HG03025 (cell line): Measurements from ENCODE around the gene PIP4P1.
"Not testable (repeated sequence)": the region's sequence is repeated elsewhere in the genome, so short reads cannot be mapped to it uniquely, and the experiment has no call there.

Source experiments
- ATAC-seq: cut with Tn5 transposase; IDR thresholded peaks from one replicate; pipeline ENCODE4 v1.9.1; 2021; ENCODE audit warnings: mild to moderate bottlenecking, moderate library complexity; ENCODE audit not compliant: unreplicated experiment, low FRiP score

The PIP4P1 gene

GRCh38 chr14:20477211-20477876 is 16.1 kb upstream of the PIP4P1 start:
- ATAC-seq, result no peak

DNA sequence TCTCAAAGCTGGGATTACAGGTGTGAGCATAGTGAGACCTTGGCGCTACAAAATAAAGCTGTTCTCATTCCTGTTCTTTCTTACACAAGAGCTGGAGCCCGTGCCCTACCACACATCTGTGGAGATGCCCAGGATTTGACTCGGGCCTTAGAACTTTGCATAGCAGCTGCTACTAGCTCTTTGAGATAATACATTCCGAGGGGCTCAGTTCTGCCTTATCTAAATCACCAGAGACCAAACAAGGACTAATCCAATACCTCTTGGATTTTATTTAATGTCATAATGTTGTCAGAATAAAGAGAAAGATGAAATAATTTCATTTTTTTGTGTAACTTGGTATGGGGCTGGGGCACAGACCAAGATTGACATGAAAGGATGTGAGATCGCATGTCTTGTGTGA is 15.5 kb upstream of the PIP4P1 start:
- no peak for ATAC-seq

- ATAC-seq, result no peak
Observed at GRCh38 chr14:20472536-20473169, 11.4 kb upstream of the PIP4P1 start.

DNA sequence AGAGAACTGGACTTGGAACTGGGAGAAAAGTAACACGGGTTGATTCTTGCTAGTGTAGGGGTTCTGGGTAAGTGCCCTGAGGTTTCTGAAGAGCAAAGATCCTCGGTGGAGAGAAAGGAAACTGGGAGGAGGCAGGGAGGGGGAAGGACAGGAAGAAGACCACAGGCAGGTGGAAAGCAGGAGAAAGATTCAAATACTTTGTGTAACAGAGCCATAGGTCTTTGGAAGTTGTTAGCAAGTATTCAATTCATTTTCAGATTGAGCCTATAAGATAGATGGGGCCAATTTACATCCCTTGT is 9.3 kb upstream of the PIP4P1 start:
- ATAC-seq, result no peak

DNA sequence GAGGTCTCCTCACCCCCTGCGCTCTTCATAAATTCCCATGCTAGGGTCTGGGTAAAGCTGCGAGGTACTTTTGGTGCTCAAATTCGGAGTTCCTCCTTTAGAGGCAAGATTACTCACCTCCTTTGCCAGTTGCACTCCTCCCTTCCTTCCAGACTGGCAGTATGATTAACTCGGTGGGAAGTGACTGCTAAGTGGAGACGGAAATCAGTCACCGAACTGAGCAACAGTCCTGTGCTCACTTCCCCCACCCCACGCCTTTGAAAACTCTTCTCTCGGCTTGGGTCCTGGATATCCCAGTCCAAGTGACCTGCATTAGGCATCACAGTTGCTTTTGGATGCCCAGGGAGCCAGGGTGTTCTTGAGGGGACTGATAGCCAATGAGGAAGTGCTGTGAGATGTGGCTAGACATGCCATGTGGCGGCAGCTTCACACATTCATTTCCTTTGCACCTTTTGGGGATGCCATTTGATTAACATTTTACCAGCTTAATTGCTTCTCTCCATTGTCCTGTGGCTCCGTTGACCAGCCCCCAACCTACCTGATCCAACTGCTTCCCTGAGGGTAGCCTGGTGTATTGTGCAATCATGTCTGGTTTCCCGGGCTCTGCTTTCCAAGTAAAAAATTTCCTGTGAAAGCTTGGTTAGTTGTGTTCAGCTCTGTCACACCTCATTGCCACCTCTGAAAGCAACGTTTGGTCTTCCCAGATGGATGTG is 8.8 kb upstream of the PIP4P1 start:
- peak; percentile 16 for ATAC-seq

GRCh38 chr14:20469242-20469889 is 8.1 kb upstream of the PIP4P1 start, which contains the start of gene PNP:
TSS of gene PNP (plus strand) at chr14:20469406. CDS start at chr14:20469525, 119 bp downstream.
- peak; percentile 94 for ATAC-seq

- ATAC-seq, result no peak
Observed at GRCh38 chr14:20468764-20469241, 7.6 kb upstream of the PIP4P1 start.

- ATAC-seq, result peak; percentile 11
Observed at GRCh38 chr14:20460458-20461224, 593 bp downstream of the PIP4P1 start.

- no peak for ATAC-seq
Observed at GRCh38 chr14:20458031-20458789, 3.0 kb downstream of the PIP4P1 start.

DNA sequence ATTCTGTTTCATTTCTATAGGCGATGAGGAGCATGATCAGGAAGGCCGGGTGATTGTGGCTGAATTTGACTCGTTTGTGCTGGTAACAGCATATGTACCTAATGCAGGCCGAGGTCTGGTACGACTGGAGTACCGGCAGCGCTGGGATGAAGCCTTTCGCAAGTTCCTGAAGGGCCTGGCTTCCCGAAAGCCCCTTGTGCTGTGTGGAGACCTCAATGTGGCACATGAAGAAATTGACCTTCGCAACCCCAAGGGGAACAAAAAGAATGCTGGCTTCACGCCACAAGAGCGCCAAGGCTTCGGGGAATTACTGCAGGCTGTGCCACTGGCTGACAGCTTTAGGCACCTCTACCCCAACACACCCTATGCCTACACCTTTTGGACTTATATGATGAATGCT is 4.3 kb downstream of the PIP4P1 start:
- no peak for ATAC-seq

DNA sequence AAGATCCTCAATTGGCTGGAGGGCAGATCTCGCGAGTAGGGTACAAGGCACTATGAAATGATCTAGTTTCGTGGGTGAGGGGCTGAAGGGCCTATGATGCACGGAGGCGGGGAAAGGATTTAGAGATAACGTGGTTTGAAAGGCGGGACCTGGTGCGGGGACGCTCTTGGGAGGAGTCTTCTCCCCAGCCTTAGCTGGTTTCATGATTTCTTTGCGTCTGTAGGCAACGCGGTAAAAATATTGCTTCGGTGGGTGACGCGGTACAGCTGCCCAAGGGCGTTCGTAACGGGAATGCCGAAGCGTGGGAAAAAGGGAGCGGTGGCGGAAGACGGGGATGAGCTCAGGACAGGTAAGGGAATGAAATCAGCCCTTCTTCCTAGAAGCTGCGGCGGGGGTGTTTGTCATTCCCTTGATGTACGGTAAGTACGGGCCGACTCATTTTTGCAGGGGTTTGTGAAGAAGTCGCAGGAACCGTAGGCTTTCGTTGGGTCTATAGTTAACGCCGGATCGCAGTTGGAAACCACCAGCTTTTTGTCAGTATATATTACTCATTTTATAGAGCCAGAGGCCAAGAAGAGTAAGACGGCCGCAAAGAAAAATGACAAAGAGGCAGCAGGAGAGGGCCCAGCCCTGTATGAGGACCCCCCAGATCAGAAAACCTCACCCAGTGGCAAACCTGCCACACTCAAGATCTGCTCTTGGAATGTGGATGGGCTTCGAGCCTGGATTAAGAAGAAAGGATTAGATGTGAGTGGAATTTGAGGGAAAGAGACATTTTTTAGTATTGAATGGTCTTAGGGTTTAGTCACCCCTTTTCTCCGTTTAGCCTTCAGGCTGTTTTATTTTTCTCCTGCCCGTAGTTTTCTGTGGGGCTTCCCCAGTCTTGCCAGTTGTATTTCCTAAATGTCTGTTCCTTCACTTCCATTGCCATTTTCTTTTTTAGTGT is 5.6 kb downstream of the PIP4P1 start:
- peak; percentile 55 for ATAC-seq

- ATAC-seq, result peak; percentile 89
Observed at GRCh38 chr14:20454516-20455354, 6.5 kb downstream of the PIP4P1 start, which contains the start of the genes APEX1 and OSGEP. TSS of gene APEX1 (plus strand) at chr14:20455226. CDS start at chr14:20455646, 420 bp downstream. TSS of gene OSGEP (minus strand) at chr14:20454812. CDS start at chr14:20454683, 129 bp downstream.

DNA sequence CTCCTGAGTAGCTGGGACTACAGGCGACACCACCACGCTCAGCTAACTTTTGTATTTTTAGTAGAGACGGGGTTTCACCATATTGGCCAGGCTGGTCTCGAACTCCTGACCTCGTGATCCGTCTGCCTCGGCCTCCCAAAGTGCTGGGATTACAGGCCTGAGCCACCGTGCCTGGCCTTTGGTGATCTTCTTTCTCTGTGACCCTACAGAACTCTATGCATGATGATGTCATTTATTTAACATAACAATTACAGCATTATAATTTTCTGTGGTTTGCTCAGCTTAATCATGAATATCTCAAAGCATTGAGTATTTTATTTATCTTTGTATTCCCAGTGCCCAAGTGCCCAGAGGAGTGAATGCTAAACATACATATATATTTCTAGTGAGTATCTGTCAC is 8.4 kb downstream of the PIP4P1 start:
- not testable (repeated sequence) for ATAC-seq

DNA sequence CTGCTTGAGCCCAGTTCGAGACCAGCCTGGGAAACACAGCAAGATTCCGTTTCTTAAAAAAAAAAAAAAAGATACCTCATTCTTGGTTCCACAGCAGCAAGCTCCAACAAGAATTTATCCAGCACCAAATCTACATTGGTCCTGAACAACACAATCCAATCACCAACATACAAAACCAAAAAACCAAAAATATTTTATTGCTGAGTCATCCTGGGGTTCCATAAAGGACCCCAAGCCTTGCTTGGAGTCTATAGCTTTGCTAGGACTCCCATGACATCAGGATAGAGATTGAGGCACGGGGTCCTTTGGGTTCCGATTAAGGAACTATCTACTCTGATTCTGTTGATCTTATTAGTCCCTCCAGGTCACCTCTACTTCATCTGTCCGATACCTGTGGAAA is 14.3 kb downstream of the PIP4P1 start:
- no peak for ATAC-seq

- ATAC-seq, result not testable (repeated sequence)
Observed at GRCh38 chr14:20443650-20444049, 17.6 kb downstream of the PIP4P1 start.

- no peak for ATAC-seq
Observed at GRCh38 chr14:20441461-20441860, 19.8 kb downstream of the PIP4P1 start.

GRCh38 chr14:20440882-20441281 is 20.4 kb downstream of the PIP4P1 start:
- no peak for ATAC-seq
